SK-N-MC (cell line): ENCODE measurements around the gene CIITA.

Source experiments
- EZH2 ChIP-seq: fragments of 200-600 bp; sonication (generic); IDR thresholded peaks from one replicate; pipeline ENCODE4 v1.6.1; 2017; ENCODE audit warnings: antibody characterized with exemption
- FOXP2 ChIP-seq: optimal IDR thresholded peaks from 2 replicates; pipeline ENCODE3; 2011; ENCODE audit warnings: mild to moderate bottlenecking, moderate library complexity; ENCODE audit not compliant: insufficient read depth; ENCODE audit errors: extremely low read length, control extremely low read depth
- POLR2AphosphoS5 ChIP-seq: IDR thresholded peaks from 2 replicates; pipeline ENCODE4 v1.6.1; 2012; ENCODE audit warnings: mild to moderate bottlenecking, low read depth, low read length, borderline replicate concordance

GRCh38 chr16:10951026-10951425, 74.0 kb downstream of the CIITA start:
- TF ChIP-seq POLR2AphosphoS5 (no peak), EZH2 (no peak), FOXP2 (no peak)
